HG03066 (cell line): ENCODE measurements around the gene NAMPT.

Source experiments
- ATAC-seq: cut with Tn5 transposase; IDR thresholded peaks from one replicate; pipeline ENCODE4 v1.9.1; 2021; ENCODE audit warnings: low read depth; ENCODE audit not compliant: unreplicated experiment

Gene NAMPT

GRCh38 chr7:106277976-106278375, 6.8 kb downstream of the NAMPT start:
- ATAC-seq: no peak

GRCh38 chr7:106276513-106276912, 8.3 kb downstream of the NAMPT start:
- no peak for ATAC-seq

GRCh38 chr7:106273009-106273668, 11.6 kb downstream of the NAMPT start:
- no peak for ATAC-seq

- no peak for ATAC-seq
Observed at GRCh38 chr7:106270122-106270977, 14.4 kb downstream of the NAMPT start.

- ATAC-seq: no peak
Observed at GRCh38 chr7:106269254-106269961, 15.4 kb downstream of the NAMPT start.

GRCh38 chr7:106265133-106265532, 19.6 kb downstream of the NAMPT start:
- no peak for ATAC-seq

GRCh38 chr7:106262221-106262881, 22.4 kb downstream of the NAMPT start:
- no peak for ATAC-seq

GRCh38 chr7:106260136-106260561, 24.6 kb downstream of the NAMPT start:
- no peak for ATAC-seq

GRCh38 chr7:106258789-106259188, 26.0 kb downstream of the NAMPT start:
- ATAC-seq: no peak

- no peak for ATAC-seq
Observed at GRCh38 chr7:106257752-106258151, 27.0 kb downstream of the NAMPT start.

- no peak for ATAC-seq
Observed at GRCh38 chr7:106256144-106256543, 28.6 kb downstream of the NAMPT start.

GRCh38 chr7:106255246-106255645, 29.5 kb downstream of the NAMPT start:
- no peak for ATAC-seq

- ATAC-seq: no peak
Observed at GRCh38 chr7:106254525-106255116, 30.2 kb downstream of the NAMPT start.

GRCh38 chr7:106252568-106252967, 32.2 kb downstream of the NAMPT start:
- no peak for ATAC-seq

GRCh38 chr7:106249488-106249887, 35.3 kb downstream of the NAMPT start:
- no peak for ATAC-seq

GRCh38 chr7:106248600-106248999, 36.2 kb downstream of the NAMPT start:
- no peak for ATAC-seq

GRCh38 chr7:106247841-106248240, 36.9 kb downstream of the NAMPT start:
- ATAC-seq: no peak

- ATAC-seq: no peak
Observed at GRCh38 chr7:106246902-106247711, 37.7 kb downstream of the NAMPT start.

GRCh38 chr7:106243893-106244292, 40.9 kb downstream of the NAMPT start:
- ATAC-seq: no peak

- ATAC-seq: no peak
Observed at GRCh38 chr7:106239406-106239805, 45.4 kb downstream of the NAMPT start.
